B cell (primary cell): ENCODE measurements around the gene APOO.

Experiments used
- CTCF ChIP-seq: fragments of 200-600 bp; IDR thresholded peaks from one replicate; pipeline ENCODE4 v1.8.0; 2022; ENCODE audit warnings: antibody characterized with exemption, mild to moderate bottlenecking
- EZH2 ChIP-seq: IDR thresholded peaks from 2 replicates; pipeline ENCODE4 v1.6.1; 2012; ENCODE audit warnings: borderline replicate concordance, low read depth, mild to moderate bottlenecking, moderate library complexity, low read length; ENCODE audit not compliant: insufficient read depth, poor library complexity, severe bottlenecking

GRCh38 chrX:23786268-23786815 is 121.4 kb downstream of the APOO start:
- TF ChIP-seq CTCF (no peak), EZH2 (no peak)
